Panc1 (cell line): ENCODE measurements around the gene FAM107B. TPM values are rescaled to one million over a fixed set of nuclear protein-coding genes. Genes with fewer than 3 reads are reported as not detected.

Source experiments
- ATAC-seq: fragments of 200-7000 bp; cut with Tn5 transposase; 2 replicates; pipeline ENCODE4 v1.9.1; 2020; ENCODE audit warnings: mild to moderate bottlenecking, moderate library complexity
- BruUV-seq: library from RNA; stranded (reverse); fragments of 400-500 nt; replicated peaks from 2 replicates; lab custom pipeline; 2021; lab: Mats Ljungman, UMichigan
- CTCF ChIA-PET: fragments of 300-600 bp; sonication (Branson Sonifier 250); formaldehyde crosslinking; loops from one replicate; lab custom pipeline; 2022; ENCODE audit warnings: antibody characterized with exemption; lab: Charles Lee
- POLR2A ChIA-PET: fragments of 300-600 bp; sonication (Branson Sonifier 250); formaldehyde crosslinking; loops from one replicate; lab custom pipeline; 2022; ENCODE audit warnings: antibody characterized with exemption; lab: Charles Lee
- DNase-seq: peaks from one replicate; pipeline ENCODE4 v3.0.0-alpha.2; 2010; ENCODE audit warnings: low read depth, low spot score
- H3K27ac ChIP-seq: 2 replicates; pipeline ENCODE4 v1.5.1; 2011; ENCODE audit warnings: mild to moderate bottlenecking, low read length, inconsistent platforms
- H3K27me3 ChIP-seq: fragments of 200-500 bp; sonication (Bioruptor generic); 2 replicates; pipeline ENCODE4 v1.6.0; 2014; ENCODE audit warnings: low read length, inconsistent platforms; ENCODE audit not compliant: control insufficient read depth, insufficient read depth
- H3K36me3 ChIP-seq: fragments of 200-500 bp; sonication (Bioruptor generic); 2 replicates; pipeline ENCODE4 v1.5.1; 2014; ENCODE audit warnings: inconsistent platforms, mild to moderate bottlenecking, low read length, moderate library complexity; ENCODE audit not compliant: control insufficient read depth, insufficient read depth
- H3K4me1 ChIP-seq: 2 replicates; pipeline ENCODE4 v1.5.1; 2011; ENCODE audit warnings: inconsistent platforms, mild to moderate bottlenecking, low read length, moderate library complexity; ENCODE audit not compliant: control insufficient read depth, insufficient read depth
- H3K4me3 ChIP-seq, 2 experiments: 2 replicates each; pipeline ENCODE4 v1.5.1; 2011 to 2012; ENCODE audit warnings: low read depth in 2 of 2, low read length in 2 of 2, mild to moderate bottlenecking in 2 of 2, inconsistent platforms in 1 of 2, moderate library complexity in 1 of 2
- H3K9me3 ChIP-seq: fragments of 200-500 bp; sonication (Bioruptor generic); 2 replicates; pipeline ENCODE4 v1.5.1; 2014; ENCODE audit warnings: low read depth, mild to moderate bottlenecking, inconsistent platforms, low read length, moderate library complexity; ENCODE audit not compliant: control insufficient read depth, insufficient read depth
- CTCF ChIP-seq: fragments of 450-650 bp; IDR thresholded peaks from 2 replicates; pipeline ENCODE4 v1.5.1; 2017; ENCODE audit warnings: mild to moderate bottlenecking
- POLR2AphosphoS5 ChIP-seq: IDR thresholded peaks from 2 replicates; pipeline ENCODE4 v1.6.1; 2012; ENCODE audit warnings: mild to moderate bottlenecking, low read depth, low read length, moderate library complexity
- REST ChIP-seq, 2 experiments: IDR thresholded peaks; 2 replicates each; pipeline ENCODE4 v1.6.1; 2011 to 2012; ENCODE audit warnings: low read depth in 2 of 2, control low read depth in 1 of 2, low read length in 1 of 2, mild to moderate bottlenecking in 1 of 2, moderate library complexity in 1 of 2; ENCODE audit not compliant: insufficient read depth in 1 of 2
- TCF7L2 ChIP-seq: IDR thresholded peaks from 2 replicates; pipeline ENCODE4 v1.6.1; 2011; ENCODE audit warnings: mild to moderate bottlenecking, low read depth, low read length, inconsistent platforms
- in situ Hi-C: cut with HindIII; loops from 2 replicates; pipeline ENCODE4 v1.10.0; 2016; ENCODE audit warnings: low sequenced_read_pairs, low pct_unique_long_range_greater_than_20kb
- intact Hi-C: fragments of 100-400 bp; cut with micrococcal nuclease; formaldehyde crosslinking; loops from one replicate; pipeline ENCODE4 v1.10.0; 2022; ENCODE audit not compliant: unreplicated experiment
- total RNA-seq: library from RNA; stranded (reverse); gene quantifications from one replicate; pipeline ENCODE4 v1.2.1, GENCODE V29; 2021; ENCODE audit not compliant: unreplicated experiment

FAM107B gene
- total RNA-seq, 1 experiment from 2014 or later, result 13.4 TPM

GRCh38 chr10:14548474-14548873, 226.2 kb downstream of the FAM107B start:
- Histone ChIP-seq H3K4me1 (no peaks in the 10 kb centered on the region), H3K27me3 (no peaks in the 10 kb centered on the region), H3K4me3 (no peak overlapping the region), H3K36me3 (no peaks in the 10 kb centered on the region), H3K27ac (no peak overlapping the region), H3K9me3 (no peaks in the 10 kb centered on the region)
- DNase-seq (no peak), ATAC-seq (no peak)
- CTCF ChIA-PET, result no interaction called here
- TF ChIP-seq POLR2AphosphoS5 (no peak), REST (IDR thresholded peaks at IDR 0.05; ENCODE audit: insufficient read depth in 1 of 2, low read depth in 2 of 2, low read length in 1 of 2) (no peak), TCF7L2 (no peak)
- intact Hi-C loops (no loop called here), in situ Hi-C loops (no loop called here)
- POLR2A ChIA-PET, result no interaction called here
- no TSS peak for BruUV-seq

GRCh38 chr10:14547816-14548215, 226.9 kb downstream of the FAM107B start:
- Histone ChIP-seq H3K27me3 (no peaks in the 10 kb centered on the region), H3K4me3 (no peak overlapping the region), H3K9me3 (no peaks in the 10 kb centered on the region), H3K36me3 (no peaks in the 10 kb centered on the region), H3K4me1 (no peaks in the 10 kb centered on the region), H3K27ac (no peak overlapping the region)
- POLR2A ChIA-PET, result no interaction called here
- DNase-seq (no peak), ATAC-seq (no peak)
- BruUV-seq, result no TSS peak
- CTCF ChIA-PET, result no interaction called here
- intact Hi-C loops (no loop called here), in situ Hi-C loops (no loop called here)
- TF ChIP-seq CTCF (peak; percentile 20; the same call in 1 of the 2 replicates), TCF7L2 (no peak)

GRCh38 chr10:14545827-14546226, 228.9 kb downstream of the FAM107B start:
- Histone ChIP-seq H3K4me3 (no peak overlapping the region), H3K27ac (no peak overlapping the region), H3K27me3 (no peaks in the 10 kb centered on the region), H3K36me3 (no peaks in the 10 kb centered on the region), H3K9me3 (no peaks in the 10 kb centered on the region), H3K4me1 (no peaks in the 10 kb centered on the region)
- no TSS peak for BruUV-seq
- DNase-seq (no peak), ATAC-seq (no peak)
- in situ Hi-C loops (no loop called here), intact Hi-C loops (no loop called here)
- ChIA-PET POLR2A (no interaction called here), CTCF (interaction anchor here (0.6 kb wide), 1 partner anchor 601 kb away, joined by 10 read pairs; no protein-coding TSS in a partner anchor)
- TF ChIP-seq REST (IDR thresholded peaks at IDR 0.05; ENCODE audit: insufficient read depth in 1 of 2, low read depth in 2 of 2, low read length in 1 of 2) (no peak), POLR2AphosphoS5 (no peak), TCF7L2 (no peak), CTCF (no peak)
